GM19240 (cell line): ENCODE results near the gene STXBP2.

Experiments used
- DNase-seq: peaks from one replicate; pipeline ENCODE4 v3.0.0; 2011; ENCODE audit warnings: low spot score; ENCODE audit not compliant: insufficient read length

Gene STXBP2

DNA sequence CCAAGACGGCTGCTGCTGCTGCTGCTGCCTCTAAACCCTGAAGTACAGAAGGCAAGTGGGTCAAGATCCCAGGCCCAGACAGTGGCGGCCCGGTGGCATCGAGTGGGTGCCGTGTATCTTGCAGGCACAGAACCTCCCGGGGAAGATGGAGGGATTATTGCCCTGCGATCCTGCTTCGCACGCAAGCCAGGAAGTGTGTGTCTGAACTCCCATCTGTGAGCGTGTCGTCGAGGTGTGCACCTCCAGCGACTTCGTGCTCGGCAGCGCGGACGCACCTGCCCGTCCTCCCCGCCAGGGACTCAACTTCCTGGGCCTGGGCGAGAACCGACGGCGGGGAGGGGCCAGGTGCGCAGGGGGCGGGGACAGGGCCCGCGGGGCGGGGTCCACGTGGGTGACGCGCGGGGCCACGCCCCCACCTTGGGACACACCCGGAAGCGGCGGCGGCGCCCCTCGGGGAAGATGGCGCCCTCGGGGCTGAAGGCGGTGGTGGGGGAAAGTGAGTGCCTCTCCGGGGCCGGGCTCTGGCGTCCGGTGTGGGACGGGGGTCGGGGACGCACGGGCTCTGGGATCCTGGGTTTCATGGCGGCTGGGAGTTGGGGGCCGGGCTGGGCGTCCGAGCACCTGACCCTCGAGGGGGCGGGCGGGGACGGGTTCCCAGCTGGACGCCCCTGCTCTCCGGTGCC is at the start of gene STXBP2:
STXBP2 (plus strand) TSS at position 420 of the 683 bp plus-strand sequence; CDS start at position 460, 40 bp downstream.
- DNase-seq: peak; percentile 98

DNA sequence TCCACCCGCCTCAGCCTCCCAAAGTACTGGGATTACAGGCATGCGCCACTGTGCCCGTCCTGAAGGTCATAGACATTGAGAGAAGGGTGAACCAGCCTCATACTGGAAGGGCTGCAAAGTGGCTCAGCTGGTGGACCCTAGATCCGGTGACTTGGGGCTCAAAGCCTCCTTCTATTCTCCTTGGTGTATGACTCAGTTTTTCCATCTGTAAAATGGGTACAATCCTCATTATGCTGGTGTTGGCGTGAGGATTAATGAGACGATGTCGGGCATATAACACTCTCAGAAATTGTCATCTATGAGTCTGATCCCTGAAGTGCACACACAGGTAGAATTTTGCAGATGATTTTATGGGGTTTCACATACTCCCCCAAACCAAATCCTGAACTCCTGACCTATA is 47.1 kb upstream of the STXBP2 start:
- DNase-seq: no peak

DNA sequence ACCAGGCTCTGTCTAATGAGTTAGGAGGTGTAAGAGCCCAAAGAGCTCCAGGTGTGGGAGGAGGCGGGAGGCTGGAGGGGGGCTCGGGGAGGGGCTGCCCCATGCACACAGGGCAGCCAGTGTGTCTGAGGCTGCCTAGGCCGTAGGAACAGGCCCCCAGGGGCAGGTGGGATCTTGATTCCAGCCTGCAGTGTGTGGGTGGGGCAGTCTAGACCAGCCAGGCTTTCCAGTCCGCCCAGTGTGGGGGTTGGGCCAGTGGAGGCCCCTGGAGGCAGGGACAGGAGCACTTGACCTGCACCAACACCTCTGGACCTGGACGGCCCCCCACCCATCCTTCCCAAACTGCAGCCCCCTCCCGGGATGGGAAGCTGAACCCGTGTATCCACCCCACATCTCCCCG is 46.7 kb upstream of the STXBP2 start:
- DNase-seq: no peak

DNA sequence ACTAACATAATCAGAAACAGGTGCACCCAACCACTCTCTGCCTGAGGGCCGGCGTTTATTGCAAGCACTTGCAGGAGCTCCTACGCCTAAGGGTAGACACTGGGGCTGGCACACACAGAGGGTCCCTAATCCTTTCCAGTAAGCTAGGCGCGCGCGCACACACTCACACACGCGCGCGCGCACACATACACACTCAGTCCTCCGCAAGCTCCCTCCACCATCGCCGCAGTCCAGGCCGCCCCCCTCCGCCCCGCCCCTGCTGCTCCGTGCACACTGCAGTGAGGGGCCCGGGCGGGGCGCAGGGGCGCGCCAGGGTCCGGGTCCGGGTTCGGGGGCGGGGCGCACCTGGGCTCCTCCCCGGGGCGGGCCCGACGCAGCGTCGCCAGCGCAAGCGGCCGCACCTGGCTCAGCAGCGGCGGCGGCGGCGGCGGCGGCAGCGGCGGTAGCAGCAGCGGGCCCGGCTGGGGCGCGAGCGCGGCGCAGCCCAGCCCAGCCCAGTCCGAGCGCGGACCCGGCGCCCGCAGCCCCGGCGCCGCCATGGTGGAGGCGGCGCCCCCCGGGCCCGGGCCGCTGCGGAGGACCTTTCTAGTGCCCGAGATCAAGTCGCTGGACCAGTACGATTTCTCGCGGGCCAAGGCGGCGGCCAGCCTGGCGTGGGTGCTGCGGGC is 41.3 kb upstream of the STXBP2 start, which contains the start of gene CAMSAP3:
CAMSAP3 (plus strand) TSS at position 398 of the 668 bp plus-strand sequence; CDS start at position 538, 140 bp downstream.
- no peak for DNase-seq

DNA sequence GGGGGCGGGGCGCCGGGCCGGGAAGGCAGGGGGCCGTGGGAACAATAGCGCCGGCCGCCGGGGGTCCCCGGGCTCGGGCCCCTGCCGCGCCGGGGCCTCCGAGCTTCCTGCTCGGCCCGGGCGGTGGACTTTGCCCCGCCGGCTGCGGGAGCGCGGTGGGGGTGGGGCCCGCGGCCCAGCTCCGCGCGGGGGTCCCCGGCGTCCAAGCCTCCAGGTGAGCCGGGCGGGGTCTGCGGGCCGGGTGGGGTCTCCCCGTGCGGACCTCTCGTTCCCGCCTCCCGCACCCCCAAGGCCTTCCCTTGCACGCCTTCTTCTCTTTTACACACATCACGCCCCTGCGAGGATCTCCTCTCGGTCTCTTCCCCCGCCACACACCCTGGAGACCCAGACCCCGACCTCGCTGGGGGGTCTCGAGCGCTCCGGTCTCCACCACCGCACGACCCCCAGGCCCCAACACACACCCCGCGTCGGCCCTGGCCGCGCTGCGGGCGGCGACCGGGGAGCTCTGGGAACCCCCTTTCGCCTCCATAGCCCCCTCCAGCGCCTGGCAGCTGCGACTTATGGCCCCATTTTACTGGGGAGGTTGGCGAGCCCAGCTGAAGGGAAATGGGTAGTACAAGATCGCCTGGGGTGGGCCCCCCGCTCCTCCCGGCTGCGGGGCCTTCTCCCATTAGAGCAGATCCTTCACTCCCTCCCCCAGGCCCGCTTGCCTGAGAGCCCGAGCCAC is 40.5 kb upstream of the STXBP2 start:
- no peak for DNase-seq

DNA sequence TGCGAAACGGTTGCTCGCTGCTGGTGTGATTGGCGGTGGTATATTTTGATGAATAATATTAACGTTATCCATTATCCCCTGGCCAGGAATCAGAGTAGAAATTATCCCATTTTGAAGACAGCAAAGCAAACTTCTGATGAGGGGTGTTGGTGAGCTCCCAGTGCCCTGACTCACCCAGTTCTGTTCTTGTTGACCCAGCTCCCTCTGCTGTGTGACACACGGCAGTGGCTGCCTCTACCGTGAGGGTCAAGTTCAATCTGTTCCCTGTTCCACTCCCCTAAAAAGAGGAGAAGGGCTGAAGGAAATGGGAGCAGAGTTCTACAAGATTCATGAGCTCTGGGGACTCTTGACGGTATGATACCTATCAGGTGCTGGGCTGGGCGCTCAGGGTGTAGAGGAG is 39.2 kb upstream of the STXBP2 start:
- no peak for DNase-seq

DNA sequence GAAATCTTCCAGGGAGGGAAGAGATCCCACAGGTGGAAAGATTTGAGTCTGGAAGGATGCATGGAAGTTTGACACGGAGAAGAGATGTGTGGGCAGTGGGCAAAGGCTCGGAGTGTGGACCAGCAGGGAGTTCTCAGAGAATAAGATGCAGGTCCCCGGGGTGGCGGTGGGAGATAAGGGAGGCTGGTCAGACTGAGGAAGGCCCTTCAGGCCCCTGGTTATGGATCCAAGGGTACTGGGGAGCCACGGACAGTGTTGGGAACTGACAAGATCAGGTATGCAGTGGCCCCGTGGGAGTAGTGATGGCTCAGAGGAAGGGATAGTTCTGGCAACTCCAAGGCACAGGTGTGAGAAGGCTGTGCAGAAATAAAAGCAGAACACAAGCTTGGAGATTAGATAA is 38.7 kb upstream of the STXBP2 start:
- no peak for DNase-seq

DNA sequence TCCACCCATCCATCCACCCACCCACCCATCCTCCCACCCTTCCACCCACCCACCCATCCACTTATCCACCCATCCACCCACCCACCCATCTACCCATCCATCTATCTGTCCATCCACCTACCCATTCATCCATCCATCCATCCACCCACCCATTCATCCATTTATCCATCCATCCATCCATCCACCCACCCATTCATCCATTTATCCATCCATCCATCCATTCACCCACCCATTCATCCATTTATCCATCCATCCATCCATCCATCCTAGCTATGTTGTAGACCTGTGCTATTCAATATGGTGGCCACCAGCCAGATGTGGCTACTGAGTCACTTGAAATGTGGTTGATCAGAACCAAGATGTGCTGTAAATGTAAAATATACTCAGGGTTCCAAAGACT is 36.2 kb upstream of the STXBP2 start:
- no peak for DNase-seq

DNA sequence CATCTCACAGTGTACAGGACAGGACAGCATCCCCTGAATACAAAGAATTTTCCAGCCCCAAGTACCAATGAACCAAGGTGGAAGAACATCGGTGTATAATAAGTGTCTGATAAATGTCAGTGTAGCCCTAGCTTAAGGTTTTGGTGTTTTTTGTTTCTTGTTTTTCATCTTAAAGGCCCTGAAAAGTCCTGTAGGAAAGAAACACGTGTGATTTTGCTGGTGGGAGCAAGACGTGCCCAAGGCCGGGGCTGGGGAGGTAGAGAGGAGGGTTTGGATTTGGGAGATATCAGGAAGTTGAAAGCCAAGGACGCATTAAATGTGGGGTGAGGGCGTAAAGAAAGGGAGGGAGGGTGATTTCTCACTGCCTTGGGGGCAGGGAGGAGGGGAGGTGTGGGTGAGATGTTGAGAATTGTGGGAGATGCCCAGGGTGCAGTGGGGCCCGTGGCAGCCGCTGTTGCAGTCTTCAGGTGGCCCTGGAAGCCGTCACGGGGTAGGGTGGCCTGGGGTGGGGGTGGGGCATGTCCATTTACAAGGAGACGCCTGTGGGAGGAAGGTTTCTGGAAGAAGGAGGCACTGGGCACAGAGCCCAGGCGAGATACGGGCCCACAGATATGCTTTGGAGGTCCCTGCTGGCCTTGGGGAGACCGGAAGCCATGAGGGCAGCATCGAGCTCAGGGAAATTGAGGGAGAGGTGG is 34.5 kb upstream of the STXBP2 start:
- no peak for DNase-seq

DNA sequence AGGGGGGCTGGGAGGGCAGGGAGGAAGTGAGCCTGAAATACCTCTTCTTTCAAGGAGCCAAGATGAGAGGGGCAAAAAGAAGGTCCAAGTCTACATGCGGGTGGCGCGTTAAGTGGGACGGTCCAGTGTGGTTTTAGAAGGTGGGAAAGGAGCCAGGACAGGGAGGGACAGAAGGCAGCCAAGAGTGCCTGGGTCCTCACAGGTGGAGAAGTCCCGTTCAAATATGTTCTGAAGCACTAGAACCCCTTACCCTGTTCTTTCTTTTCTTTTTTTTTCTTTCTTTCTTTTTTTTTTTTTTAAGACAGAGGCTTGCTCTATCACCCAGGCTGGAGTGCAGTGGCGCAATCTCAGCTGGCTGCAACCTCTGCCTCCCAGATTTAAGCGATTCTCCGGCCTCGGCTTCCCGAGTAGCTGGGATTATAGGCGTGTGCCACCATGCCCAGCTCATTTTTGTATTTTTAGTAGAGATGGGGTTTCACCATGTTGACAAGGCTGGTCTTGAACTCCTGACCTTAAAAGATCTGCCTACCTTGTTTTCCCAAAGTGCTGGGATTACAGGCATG is 33.9 kb upstream of the STXBP2 start:
- no peak for DNase-seq

DNA sequence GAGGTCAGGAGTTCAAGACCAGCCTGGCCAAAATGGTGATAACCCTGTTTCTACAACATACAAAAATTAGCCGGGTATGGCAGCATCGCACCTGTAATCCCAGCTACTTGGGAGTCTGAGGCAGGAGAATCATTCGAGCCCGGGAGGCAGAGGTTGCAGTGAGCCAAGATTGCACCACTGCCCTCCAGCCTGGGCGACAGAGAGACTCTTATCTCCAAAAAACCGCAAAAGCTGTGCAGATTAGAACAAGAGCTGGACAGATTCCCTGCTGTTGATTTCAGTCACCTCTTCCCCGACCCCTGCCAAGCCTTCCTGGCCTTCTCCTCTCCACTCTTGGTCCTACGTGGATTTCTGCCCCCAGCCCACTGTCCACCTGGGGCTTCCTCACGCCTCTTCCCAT is 33.0 kb upstream of the STXBP2 start:
- DNase-seq: no peak

DNA sequence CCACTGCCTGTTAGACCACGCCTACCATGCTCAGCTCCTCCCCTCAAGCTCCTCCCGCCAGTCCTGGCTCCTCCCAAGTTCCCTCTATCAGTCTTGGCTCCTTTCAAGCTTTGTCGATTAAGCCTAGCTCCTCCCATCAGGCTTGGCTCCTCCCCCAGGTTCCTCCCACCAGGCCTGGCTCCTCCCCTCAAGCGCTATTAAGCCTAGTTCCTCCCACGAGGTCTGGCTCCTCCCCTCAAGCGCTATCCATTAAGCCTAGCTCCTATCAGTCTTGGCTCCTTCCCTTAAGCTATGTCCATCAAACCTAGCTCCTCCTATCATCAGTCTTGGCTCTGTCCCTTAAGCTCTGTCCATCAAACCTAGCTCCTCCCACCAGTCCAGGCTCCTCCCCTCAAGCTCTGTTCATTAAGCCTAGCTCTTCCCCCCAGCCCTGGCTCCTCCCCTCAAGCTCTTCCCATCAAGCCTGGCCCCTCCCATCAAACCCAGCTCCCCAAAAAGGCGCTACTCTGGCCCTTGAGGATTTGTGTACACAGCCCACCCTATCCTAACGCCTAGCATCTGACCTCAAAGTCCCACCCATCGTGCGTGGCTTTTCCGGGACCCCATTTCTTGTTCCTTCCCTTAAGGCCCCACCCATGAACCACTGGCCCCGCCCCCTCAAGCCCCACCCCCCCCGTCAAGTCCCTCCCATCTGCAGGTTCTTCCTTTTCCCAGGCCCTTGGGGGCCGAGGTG is 31.3 kb upstream of the STXBP2 start:
- DNase-seq: no peak

DNA sequence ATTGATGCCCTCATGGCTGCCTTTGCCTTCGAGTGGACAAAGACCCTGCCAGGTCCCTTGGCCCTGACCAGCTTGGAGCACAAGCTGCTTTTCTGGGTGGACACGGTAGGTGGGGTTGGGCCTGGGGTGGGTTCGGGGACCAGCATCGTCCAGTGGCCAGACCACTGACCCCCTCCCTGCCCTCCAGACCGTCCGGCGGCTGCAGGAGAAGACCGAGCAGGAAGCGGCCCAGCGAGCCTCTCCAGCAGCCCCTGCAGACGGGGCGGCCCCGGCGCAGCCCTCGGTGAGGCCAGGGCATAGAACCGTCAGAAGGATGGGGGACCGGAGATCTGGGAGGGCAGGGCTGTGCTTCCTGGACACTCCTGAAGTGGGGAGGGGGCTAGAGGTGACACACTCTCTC is 30.6 kb upstream of the STXBP2 start:
- no peak for DNase-seq

DNA sequence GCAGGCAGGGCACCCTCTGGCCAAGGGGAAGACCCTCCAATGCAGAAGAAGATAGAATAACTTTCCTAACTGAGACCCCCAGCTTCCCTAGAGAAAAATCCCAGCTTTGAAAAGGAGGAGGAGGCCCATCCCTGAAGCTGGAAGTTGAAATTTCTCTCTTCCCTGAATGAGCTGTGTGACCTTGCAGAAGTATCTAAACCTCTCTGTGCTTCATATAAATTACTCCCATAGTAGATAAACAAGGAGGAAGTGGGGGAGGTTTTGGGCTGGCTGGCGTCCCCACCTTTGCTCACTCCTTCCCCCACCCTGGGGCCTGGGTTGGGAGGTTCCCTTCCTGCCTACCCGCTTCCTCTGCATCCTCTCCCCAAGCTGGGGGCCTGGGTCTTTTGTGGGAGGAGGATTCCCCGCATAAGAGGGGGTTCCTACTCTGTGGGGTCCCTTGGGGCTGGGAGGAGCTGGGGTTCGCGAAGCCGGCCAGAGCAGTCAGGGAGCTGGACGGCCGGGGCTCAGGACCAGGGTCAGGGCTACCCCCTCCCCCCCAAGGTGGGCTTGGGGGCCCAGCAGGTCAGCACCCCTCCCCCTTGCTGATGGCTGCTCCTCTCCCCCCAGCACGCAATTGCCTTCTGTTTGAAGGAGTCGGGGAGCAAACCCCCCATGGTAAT is 29.6 kb upstream of the STXBP2 start:
- no peak for DNase-seq

DNA sequence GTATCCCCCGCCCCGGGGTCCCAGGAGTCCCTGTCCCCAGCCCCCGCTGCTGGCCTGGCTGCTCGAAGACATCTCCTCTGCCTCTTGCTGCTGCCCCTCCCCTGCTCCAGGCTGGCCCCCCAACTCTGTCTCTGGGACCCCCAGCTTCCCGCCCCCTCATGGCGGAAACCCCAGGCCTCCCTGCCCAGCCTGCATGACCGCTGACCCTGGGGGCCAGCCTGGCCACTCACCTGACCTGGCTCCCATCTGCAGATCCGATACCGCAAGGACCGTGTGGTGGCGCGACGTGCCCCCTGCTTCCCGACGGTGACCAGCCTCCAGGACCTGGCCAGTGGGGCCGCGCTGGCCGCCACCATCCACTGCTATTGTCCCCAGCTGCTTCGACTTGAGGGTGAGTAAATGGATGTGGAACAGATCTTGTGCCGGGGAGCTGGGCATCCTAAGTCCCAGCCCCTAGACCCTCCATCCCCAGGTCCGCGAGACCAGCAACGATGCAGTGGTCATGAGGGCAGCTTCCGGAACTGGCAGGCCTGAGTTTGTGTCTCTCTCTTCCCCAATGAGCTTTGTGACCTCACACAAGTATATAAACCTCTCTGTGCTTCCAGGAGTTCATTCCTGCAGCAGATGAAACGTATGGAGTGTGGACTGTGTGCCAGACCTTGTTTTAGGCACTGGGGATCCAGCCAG is 28.9 kb upstream of the STXBP2 start:
- no peak for DNase-seq

DNA sequence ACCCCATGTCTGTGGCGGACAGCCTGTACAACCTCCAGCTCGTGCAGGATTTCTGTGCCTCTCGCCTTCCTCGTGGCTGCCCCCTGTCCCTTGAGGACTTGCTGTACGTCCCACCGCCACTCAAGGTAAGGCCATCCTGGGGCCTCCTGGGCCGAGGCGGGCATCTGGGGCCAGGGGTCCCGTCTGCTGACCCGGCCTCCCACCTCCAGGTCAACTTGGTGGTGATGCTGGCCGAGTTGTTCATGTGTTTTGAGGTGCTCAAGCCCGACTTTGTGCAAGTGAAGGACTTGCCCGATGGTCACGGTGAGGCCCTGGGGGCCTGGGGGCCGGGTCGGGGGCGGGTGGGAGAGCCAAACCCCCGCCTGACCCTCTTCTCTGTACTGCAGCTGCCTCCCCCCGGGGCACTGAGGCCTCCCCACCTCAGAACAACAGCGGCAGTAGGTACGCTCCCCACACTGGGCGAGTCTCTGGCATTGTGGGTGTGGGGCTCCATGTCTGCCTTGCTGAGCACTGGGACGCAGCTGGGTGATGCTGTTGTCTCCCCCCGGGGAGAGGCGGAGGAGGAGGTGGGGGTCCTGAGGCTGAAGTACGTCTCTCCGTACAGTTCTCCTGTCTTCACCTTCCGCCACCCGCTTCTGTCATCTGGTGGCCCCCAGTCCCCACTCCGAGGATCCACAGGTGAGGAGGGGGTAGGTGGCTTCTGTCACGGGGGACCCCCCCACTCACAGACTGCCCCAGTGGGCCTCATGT is 26.2 kb upstream of the STXBP2 start:
- no peak for DNase-seq

DNA sequence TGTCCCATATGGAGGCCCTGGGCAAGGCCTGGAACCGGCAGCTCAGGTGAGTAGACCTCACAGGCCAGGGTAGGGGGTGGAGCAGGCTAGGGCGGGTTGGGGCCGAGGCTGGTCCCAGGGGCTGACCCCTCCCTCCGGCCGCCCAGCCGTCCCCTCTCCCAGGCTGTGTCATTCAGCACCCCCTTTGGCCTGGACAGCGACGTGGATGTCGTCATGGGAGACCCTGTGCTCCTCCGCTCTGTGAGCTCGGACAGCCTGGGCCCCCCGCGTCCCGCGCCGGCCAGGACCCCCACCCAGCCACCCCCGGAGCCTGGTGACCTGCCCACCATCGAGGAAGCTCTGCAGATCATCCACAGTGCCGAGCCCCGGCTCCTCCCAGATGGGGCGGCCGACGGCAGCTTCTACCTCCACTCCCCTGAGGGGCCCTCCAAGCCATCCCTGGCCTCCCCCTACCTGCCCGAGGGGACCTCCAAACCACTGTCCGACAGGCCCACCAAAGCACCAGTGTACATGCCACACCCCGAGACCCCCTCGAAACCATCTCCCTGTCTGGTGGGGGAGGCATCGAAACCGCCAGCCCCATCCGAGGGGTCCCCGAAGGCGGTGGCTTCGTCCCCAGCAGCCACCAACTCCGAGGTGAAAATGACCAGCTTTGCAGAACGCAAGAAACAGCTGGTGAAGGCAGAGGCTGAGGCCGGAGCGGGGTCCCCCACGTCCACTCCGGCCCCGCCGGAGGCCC is 25.2 kb upstream of the STXBP2 start:
- no peak for DNase-seq
